ENCODE data around the gene RAPGEF4. TPM values are rescaled to one million over a fixed set of nuclear protein-coding genes. Genes with fewer than 3 reads are reported as not detected.

The RAPGEF4 gene
- total and polyA plus RNA-seq, 12 donors: 1.2 to 11.2 (median 7.9) TPM

- DNase-seq: no peak
- intact Hi-C loops (cut with DNase I): no loop called here
- H3K9me3 ChIP-seq: no peaks in the 10 kb centered on the region
- no peaks in the 10 kb centered on the region for H3K27me3 ChIP-seq
- ATAC-seq: no peak
- TF ChIP-seq CTCF (IDR thresholded peaks at IDR 0.05): no peak
- peaks cover 0 to 16% (median 5%) of the 10 kb centered on the region in 9 donors for H3K4me1 ChIP-seq
- H3K4me3 ChIP-seq: no peak overlapping the region
- no peak overlapping the region for H3K27ac ChIP-seq
- WGBS, 2 donors: 77 to 78% methylated on average over 2 of the region's 2 CpGs
- no peaks in the 10 kb centered on the region for H3K36me3 ChIP-seq
These were observed 186.7 kb downstream of the RAPGEF4 start for GRCh38 chr2:172922306-172922705.

GRCh38 chr2:172922815-172923214 lies 187.2 kb downstream of the RAPGEF4 start:
- TF ChIP-seq CTCF (IDR thresholded peaks at IDR 0.05): no peak
- intact Hi-C loops (cut with DNase I): no loop called here
- peaks cover 2 to 21% (median 10%) of the 10 kb centered on the region in 9 donors for H3K4me1 ChIP-seq
- no peaks in the 10 kb centered on the region for H3K36me3 ChIP-seq
- WGBS, 2 donors: 44 to 58% methylated on average over 4 of the region's 4 CpGs
- no peak overlapping the region for H3K27ac ChIP-seq
- no peak for DNase-seq
- ATAC-seq: no peak
- no peaks in the 10 kb centered on the region for H3K27me3 ChIP-seq
- no peaks in the 10 kb centered on the region for H3K9me3 ChIP-seq
- no peak overlapping the region for H3K4me3 ChIP-seq

- intact Hi-C loops (cut with DNase I): no loop called here
- ATAC-seq (no peak), DNase-seq (no peak)
- TF ChIP-seq CTCF (IDR thresholded peaks at IDR 0.05): no peak
- 94 to 97% methylated on average over 4 of the region's 4 CpGs for WGBS, 2 donors
- Histone ChIP-seq H3K9me3 (no peaks in the 10 kb centered on the region), H3K4me3 (no peak overlapping the region), H3K27ac (no peak overlapping the region), H3K4me1 (peaks cover 2 to 35% (median 22%) of the 10 kb centered on the region in 9 donors), H3K27me3 (no peaks in the 10 kb centered on the region), H3K36me3 (no peaks in the 10 kb centered on the region)
These were observed 188.5 kb downstream of the RAPGEF4 start for GRCh38 chr2:172924097-172924660.

GRCh38 chr2:172925600-172925999 lies 190.0 kb downstream of the RAPGEF4 start:
- intact Hi-C loops (cut with DNase I): no loop called here
- H3K27me3 ChIP-seq: no peaks in the 10 kb centered on the region
- ATAC-seq (no peak), DNase-seq (no peak)
- 94 to 95% methylated on average over 2 of the region's 2 CpGs for WGBS, 2 donors
- H3K4me3 ChIP-seq: no peak overlapping the region
- H3K27ac ChIP-seq: no peak overlapping the region
- H3K36me3 ChIP-seq: no peaks in the 10 kb centered on the region
- peaks cover 3 to 49% (median 37%) of the 10 kb centered on the region in 9 donors for H3K4me1 ChIP-seq
- no peaks in the 10 kb centered on the region for H3K9me3 ChIP-seq
- no peak for TF ChIP-seq CTCF (IDR thresholded peaks at IDR 0.05)
